SKM-1 treated with dmso at 0.1 percent for 144 hours (cell line): ENCODE measurements around the gene PRKCSH.
"Not testable (repeated sequence)": the region's sequence is repeated elsewhere in the genome, so short reads cannot be mapped to it uniquely, and the experiment has no call there.

Source experiments
- DNase-seq: peaks from one replicate; lab custom pipeline; 2025; ENCODE audit not compliant: unreplicated experiment; lab: John Stamatoyannopoulos, UW

Gene PRKCSH

GRCh38 chr19:11448410-11448809 lies 13.0 kb downstream of the PRKCSH start:
- no peak for DNase-seq

DNA sequence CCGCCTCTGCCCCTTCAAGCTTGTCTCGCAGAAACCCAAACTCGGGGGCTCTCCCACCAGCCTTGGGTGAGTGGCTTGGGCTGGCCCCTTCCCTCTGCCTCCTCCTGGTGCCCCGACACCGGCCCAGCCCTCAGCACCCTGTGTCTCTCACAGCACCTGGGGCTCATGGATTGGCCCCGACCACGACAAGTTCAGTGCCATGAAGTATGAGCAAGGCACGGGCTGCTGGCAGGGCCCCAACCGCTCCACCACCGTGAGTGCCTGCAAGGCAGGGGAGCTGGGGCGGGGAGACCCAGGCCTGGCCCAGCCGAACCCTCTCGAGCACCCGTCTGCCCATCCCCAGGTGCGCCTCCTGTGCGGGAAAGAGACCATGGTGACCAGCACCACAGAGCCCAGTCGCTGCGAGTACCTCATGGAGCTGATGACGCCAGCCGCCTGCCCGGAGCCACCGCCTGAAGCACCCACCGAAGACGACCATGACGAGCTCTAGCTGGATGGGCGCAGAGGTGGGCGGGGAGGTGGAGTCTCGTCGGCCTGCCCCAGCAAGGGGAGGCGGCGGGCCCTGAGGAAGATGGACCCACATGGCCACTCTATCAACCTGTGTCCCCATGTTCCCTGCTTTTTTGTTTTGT lies 13.6 kb downstream of the PRKCSH start:
- no peak for DNase-seq

DNA sequence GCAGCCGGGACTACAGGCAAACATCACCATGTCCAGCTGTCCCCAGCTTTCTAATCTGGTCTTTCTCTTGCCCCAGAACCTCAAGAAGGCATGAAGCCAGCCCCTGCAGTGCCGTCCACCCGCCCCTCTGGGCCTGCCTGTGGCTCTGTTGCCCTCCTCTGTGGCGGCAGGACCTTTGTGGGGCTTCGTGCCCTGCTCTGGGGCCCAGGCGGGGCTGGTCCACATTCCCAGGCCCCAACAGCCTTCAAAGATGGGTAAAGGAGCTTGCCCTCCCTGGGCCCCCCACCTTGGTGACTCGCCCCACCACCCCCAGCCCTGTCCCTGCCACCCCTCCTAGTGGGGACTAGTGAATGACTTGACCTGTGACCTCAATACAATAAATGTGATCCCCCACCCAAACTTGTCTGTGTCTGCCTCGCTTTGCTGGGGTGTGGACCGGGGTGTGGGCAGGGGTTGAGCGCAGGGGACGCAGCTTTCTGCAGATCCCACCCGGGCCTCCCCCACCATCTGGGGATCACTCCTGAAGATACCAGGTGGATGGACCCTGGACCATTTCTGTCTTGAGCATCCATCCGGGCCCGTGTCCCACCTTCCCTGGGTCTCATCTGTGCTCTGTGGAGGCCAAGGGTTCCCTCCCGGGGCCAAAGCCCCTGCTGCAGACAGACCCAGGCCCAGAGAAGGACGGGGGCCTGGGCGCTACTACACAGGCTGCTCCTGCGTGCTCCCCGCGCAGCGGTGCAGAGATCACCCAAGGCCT lies 15.3 kb downstream of the PRKCSH start:
- no peak for DNase-seq

DNA sequence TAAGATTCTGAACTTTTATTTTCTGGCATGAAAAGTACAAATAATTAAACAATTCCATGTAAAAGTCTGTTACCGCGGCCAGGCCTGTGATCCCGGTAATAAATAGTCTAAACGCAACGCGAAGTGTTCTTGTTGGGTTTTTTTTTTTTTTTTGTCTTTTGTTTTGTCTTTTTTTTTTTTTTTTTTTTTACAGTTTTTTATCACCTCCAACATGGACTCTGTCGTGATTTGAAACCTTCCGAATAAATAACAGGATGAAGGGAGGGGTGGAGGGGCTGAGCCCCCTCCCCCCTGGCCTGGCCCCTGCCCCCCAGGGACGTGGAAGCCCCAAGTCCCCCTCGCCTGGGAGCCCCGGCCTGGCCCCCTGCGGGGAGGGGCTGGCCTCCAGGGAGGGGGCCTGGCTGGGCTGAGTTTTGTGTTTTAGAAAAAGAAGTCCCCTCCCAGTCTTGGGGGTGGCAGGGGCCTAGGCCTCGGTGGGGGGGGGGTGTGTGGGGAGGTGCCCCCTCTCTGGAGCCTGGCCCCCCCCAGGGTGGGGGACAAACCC lies 16.0 kb downstream of the PRKCSH start:
- no peak for DNase-seq

DNA sequence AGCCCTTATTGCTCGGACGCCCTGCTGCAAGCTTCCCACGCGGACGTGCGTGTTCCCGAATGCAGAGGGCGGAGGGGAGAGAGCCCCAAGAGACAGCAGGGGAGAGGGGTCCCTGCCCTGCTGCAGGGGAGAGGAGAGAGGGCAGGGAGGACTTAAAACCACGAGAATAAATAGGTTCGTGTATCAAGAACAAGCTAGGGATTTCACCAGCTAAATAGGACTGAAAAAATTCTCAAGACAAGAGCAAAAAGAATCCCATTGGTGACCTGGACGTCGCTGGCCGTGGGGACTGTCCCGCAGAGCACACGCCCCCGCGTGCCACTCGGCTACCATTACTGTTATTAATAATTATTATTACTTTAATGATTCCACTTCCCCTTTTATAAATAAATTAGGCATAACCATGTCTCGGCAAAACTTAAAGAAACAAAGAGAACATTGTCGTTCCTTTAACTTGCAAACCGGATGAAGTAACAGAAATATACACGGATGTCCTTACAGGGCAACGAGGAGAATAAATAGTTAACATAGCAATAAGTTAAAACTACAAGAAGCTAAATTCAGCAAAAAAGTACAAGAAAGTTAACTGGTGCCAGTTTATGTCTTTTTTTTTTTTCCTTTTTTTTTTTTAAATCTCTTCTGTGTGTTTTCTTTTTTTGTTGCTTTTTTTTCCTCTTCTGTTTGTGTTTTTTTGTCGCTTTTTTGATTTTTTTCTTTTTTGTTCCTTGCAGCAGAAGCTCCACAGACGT lies 16.6 kb downstream of the PRKCSH start:
- DNase-seq = no peak

DNA sequence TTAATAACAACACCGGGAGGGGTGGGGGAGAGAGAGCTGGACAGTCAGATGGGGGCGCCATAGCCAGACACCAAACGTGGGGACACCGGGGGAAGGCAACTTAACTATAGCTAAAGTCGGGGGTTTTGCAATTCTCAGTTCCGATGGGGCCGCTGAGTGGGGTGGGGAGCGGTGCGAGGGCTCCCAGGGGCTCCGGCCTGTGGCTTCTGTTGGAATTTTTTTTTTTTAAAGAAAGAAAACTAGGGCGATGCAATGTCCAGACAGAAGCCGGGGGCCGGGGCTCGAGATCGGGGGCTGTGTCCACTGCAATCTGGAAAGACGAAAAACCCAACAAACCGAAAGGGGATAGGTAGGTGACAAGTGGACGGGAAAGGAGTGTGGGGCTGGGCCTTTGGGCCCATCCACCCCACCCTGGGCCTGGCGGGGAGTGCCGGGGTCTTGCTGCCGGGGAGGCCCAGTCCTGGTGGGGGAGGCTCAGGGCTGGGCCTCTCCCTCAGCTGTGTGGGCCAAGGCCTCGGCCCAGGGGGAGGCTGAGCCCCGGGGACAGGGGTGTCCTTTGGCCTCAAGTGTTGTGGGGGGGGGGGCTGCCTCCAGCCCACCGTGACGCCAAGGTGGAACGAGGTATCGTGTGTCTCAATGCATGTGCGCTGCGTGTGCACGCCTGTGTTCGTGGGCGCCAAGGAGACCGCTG lies 17.3 kb downstream of the PRKCSH start:
- DNase-seq = no peak

DNA sequence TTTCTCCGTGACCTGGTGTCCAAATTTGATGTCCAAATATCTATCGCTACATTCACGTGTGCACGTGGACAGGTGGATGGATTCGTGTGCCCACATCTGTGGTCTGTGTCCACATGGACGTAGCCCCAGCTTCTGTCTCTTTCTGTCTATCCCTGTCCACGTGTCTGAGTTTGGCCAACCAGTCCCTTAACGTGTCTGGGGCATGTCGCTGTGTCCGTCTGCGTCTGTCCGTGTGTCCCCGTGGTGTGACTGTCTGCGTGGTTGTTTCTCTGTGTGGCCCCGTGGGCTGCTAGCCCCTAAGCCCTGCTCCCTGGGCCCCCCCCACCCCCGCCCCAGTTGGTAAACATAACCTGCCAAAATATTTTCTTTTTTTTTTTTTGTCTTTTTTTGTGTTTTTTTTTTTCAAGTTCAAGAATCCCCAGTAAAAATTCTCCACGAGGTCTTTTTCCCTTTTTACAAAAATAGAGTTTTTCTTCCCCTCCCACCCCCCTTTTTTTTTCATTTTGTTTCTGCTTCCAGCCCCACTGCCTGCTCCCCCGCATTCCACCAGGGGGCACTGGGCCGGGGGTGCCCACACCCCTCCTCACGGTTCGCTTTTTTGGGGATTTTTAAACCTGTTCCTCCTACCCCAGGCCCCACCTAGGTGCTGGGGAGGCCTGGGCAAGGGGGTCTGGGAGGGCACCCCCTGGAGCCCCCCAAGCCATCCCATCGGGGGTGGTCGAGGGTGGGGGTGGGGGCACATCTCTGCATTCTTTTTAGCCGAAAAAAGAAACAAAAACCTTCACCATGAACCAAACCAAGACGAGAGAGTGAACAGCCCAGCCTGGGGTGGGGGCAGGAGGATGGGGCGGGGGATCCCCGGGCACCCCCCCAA lies 18.3 kb downstream of the PRKCSH start:
- no peak for DNase-seq

DNA sequence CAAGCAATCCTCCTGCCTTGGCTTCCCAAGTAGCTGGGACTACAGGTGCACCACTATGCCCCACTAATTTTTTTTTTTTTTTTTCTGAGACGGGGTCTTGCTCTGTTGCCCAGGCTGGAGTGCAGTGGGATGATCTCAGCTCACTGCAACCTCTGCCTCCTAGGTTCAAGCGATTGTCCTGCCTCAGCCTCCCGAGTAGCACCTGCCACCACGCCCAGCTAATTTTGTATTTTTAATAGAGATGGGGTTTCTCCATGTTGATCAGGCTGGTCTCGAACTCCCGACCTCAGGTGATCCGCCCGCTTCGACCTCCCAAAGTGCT lies 19.8 kb downstream of the PRKCSH start:
- not testable (repeated sequence) for DNase-seq

DNA sequence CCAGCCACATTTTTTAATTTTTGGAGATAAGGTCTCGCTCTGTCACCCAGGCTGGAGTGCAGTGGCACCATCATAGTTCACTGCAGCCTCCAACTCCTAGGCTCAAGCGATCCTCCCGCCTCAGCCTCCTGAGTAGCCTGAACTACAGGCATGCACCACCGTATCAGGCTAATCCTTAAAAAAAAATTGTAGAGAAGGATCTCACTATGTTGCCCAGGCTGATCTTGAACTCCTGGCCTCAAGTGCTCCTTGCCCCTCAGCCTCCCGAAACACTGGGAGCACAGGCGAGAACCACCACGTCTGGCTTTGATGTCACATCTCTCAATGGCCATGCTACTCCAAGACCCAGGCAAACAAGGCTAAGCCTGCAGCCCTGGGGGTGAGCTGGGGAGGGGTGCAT lies 21.2 kb downstream of the PRKCSH start:
- DNase-seq = no peak

GRCh38 chr19:11457115-11457514 lies 21.7 kb downstream of the PRKCSH start:
- no peak for DNase-seq

DNA sequence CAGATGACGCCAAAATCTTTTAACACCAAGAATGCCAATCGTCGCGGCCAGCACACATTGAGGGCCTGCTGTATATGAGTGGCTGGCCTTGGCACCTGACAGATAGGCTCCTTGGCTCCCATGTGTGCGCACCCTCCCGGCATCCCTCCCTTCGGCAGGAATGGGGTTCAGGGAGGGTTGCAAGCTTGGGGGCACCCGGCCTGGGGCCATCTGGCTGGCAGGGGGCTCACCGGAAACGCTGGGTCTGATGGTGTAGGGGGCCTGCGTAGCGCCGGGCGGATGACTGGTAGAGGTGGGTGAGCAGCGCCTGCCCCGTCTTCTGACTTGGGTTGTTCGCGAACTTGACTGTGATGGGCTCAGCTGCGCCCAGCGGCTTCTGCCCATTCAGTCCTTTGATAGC lies 22.4 kb downstream of the PRKCSH start:
- DNase-seq = no peak

- DNase-seq = no peak
These were observed 22.9 kb downstream of the PRKCSH start for GRCh38 chr19:11458236-11458900.

GRCh38 chr19:11458912-11459311 lies 23.5 kb downstream of the PRKCSH start:
- not testable (repeated sequence) for DNase-seq

DNA sequence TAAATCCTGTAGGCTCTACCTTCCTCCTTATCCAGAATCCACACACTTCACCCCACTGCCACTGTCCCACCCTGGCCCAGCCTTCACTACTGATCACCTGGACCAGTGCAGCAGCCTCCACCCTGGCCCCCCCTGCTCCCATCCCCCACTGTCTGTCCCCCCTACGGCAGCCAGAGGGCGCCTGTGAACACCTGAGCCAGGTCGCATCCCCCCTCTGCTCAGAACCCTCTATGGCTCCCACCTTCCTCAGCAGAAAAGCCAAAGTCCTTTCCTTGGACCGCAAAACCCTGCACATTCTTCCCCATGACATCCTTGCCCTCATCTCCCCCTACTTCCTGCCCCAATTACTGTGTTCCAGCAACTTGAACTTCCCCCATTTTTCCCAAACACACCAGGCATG lies 24.8 kb downstream of the PRKCSH start:
- no peak for DNase-seq

DNA sequence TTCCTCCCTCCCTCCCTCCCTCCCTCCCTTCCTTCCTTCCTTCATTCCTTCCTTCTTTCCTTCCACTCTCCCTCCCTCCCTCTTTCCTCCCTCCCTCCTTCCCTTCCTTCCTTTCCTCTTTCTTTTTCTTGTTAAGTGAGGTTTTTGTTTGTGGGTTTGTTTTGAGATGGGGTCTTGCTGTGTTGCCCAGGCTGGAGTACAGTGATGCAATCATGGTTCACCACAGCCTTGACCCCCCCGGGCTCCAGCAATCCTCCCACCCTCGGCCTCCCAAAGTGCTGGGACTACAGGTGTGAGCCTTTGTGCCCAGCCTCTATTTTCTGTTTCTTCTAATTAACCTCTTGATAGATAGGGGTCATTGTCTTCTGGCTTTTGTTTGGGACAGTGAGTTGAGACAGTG lies 26.0 kb downstream of the PRKCSH start:
- DNase-seq = no peak

DNA sequence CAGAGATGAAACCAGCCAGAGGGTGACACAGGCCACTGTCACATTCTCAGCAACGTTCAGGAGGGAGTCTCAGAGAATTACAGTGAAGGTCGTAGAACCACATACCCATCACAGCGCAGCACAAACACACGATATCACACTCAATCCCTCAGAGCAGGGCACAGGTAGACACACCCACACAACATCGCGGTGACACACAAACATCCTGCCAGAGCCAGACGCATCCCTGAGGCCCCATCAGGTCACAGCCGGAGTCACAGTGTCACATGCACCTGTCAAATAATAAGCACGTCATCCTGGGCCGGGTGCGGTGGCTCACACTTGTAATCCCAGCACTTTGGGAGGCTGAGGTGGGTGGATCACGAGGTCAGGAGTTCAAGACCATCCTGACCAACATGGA lies 28.0 kb downstream of the PRKCSH start:
- DNase-seq = no peak

DNA sequence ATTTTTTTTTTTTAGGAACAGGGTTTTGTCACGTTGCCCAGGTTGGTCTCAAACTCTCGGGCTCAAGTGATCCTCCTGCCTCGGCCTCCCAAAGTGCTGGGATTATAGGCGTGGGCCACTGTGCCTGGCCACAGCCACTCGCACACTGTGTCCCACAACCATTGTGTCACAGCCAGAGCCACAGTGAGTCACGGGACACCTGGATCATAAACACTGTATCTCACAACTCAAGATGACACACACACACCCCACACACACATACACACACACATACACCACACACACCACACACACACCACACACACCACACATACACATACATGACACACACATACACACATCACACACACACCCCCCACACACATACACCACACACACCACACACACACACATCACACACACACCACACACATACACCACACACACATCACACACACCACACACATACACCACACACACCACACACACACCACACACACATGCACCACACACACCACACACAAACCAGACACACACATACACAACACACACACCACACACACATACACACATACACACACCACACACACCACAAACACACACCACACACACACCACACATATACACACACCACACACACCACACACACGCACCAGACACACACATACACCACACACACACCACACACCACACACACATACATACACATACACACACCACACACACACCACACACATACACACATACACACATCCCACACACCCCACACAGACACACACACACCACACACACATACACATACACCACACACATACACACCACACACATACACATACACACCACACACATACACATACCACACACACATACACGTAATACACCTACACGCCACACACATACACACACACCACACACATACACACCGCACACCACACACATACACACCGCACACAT lies 29.2 kb downstream of the PRKCSH start:
- DNase-seq = no peak

DNA sequence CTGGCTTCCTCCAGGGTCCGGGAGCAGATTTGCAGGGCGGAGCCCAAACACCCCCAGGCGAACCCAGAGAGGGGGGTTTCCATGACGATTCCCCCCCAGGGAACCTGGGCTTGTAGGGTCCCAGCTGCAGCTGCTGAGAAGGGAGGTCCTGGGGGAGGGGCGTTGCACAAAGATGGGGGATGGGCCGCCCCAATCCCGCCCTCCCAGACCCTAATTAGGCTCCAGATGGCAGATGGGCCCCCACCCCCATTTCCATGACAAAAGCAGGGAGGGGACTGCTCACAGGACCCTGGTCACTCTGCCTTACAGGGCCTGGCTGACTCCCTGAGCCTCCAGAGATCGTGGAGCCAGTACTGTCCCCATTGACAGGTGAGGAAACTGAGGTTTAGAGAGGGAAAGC lies 30.2 kb downstream of the PRKCSH start:
- DNase-seq = no peak
